ENCODE results near the gene IRX4.

The IRX4 gene

GRCh38 chr5:1913578-1913977 is 30.9 kb upstream of the IRX4 start:
- no peak for DNase-seq

DNA sequence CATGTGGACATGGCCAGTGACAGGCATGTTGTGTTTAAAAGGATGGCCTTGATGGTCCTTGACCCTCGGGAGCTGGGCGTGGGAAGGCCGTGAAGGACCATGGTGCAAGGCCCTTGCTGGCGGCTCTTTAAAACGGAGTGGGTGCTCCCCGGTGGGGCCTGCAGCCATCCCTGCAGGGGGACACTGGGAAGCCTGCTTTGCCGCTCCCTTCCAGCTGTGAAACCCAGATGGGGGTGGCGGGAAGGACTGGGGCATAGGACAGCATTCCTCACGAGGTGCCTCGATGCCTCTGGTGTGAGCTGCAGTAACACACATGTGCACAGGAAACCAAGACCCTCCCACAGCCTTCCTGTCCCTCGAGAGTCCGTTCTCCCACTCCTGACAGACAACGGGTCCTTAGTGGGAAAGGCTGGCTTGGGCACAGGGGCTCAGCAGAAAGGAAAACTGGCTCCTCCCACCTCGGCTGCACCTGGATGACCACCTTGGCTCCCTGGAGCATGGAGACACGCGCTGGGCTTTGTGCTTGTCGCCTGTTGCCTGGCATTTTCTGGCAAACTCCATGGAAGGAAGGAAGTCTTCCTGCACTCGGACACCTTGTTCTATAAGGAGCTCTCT is 30.3 kb upstream of the IRX4 start:
- no peak for DNase-seq

DNA sequence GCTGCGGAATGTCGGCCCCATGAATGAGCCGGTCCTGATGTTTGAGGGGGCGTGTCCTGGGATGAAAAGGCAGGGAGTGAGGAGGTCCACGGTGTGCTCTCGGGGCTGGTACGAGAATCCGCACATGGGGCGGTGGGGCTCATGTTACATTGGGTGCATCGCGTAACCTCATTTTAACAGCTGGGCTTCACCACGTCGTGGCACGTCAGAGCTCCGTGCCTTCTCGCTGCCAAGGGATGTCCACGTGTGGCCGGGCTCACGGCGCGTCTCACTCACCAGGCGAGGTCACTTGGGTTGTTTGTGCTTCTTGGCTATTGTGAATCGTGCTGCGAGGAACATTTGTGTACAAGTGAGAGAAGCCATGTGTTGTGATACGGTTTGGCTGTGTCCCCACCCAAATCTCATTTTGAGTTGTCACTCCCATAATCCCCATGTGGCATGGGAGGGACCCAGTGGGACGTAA is 29.1 kb upstream of the IRX4 start:
- DNase-seq = no peak

DNA sequence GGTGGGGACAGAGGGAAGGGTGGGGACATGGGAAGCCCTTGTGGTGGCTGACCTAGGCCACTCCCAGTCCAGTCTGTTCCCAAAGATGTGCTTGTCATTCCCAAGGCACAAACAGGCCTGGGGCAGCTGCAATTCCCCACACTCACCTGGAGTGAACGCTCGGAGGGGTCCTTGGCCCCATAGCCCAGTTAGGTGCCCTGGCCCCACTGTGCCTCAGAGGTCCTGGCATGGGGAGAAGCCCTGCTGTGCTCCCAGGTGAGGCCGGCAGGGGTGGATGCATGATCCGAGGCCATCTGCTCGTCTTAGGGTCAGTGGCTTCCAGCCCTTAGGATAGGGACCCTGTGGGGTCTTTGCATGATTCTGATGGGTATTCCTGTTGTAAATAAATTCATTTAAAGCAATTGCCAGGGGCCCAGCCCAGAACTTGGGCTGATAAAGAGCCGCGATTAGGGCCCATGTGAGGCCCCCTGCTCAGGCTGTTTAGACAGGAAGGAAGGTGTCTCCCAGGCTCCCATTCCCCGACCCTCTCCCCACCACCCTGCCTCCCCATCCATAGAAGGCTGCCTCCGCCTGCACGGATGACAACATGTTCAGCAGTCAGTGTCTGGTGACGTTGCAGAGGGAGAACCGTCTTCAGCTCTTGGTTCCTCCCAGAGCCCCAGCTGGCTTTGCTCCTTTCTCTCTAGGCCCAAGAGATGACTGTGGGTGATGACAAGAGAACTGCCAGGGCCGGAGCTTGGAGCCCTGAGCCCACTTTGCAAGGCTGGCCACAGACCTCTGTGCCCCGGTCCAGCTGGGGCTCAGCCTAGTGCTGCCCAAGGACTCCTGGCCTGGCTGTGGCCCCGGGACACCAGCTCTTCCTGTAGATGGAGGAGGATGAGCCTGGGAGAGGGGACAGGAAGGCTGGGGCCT is 28.4 kb upstream of the IRX4 start:
- DNase-seq = no peak

DNA sequence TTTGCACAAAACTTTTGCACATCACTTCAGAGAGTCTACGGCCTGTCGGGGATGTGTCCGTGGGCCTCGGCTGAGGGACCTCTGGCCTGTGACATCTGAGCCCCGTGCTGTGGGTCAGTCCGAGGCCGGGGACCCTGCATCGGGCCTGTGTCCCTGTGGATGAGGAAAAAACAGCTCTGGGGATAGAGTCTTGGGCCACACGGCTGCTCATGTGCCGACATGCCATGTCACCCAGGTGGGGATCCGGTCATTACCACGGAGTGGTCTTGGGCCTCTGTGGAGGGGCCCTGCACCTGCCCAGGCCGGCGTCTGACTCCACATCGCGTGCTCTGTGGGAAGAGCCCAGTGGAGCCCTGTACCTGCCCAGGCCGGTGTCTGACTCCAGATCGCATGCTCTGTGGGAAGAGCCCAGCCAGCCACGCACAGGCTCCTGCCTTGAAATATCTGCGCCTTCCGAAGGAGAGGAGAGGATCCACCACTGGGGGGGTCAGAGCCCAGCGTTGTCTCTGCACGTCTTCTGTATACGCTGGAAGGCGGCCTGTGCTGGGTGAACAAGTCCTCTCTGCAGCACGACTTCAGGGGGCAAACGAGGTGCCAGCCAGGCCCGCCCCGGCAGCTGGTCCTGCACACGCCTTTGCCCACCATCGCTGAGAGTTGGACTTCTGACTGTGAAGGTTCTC is 27.5 kb upstream of the IRX4 start:
- DNase-seq = no peak

DNA sequence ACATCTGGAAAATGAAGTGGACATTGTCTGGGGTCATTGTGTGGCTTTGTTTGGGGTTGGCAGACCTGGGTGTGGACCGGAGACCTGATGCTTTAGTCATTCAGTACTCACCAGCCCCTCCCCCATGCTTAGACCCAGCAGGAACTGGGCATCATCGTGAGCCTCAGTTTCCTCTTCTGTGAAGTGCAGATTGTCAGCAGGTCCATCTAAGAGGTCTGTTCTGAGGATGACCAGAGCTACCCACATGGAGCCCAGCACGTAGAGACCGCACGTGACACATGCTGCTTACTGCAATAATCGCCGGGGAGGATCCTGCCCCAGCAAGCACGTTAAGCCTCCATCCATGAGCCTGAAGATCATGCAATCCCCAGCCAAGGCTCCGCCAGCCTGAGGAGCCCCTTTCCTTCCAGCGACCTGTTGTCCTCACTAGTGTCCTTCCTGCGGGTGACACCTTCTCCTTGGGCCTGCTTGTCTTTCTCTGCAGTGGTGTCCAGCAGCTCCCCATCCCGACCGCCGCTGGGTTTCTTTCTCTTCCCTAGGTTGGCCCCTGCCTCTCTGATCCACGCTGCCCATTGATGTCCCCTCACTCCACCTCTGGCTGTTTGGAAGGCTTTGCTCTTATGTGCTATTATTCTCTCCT is 26.7 kb upstream of the IRX4 start:
- DNase-seq = no peak

GRCh38 chr5:1908931-1909330 is 26.2 kb upstream of the IRX4 start:
- no peak for DNase-seq

DNA sequence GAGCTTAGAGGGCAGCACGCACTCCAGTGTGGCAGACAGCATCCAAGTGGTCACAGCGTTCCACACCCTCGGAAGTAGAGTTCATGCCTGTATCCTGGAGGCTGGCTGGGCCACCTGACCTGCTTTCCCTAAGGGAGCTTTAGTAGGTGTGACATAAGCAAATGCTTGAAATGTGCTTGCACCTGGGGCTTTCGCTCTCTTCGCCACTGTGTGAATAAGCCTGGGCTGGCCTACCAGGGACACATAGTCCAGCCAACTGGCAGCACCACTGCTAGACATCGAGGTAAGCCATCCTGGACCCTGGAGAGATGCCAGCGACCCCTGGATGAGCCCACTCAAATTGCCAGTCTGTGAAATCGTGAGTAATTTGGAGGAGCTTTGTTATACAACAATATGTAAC is 24.9 kb upstream of the IRX4 start:
- no peak for DNase-seq

DNA sequence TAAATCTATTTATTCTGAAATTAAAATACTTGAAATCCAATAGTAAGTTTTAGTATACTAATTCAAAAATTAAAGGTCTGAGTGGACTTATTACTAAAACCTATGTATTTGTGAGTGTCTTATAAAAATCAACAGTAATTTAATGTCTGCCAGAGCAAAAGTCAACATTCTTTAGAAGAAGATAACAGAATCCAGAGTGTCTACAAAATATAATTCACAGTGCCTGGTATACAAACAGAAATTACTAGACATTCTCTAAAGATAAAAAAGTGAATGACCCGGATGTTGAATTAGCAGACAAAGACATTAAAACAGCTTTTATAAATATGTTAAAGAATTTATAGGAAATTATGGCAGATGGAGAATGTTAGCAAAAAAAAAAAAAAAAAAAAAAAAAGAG is 22.4 kb upstream of the IRX4 start:
- DNase-seq = no peak

- no peak for DNase-seq
Observed at GRCh38 chr5:1901983-1902382, 19.3 kb upstream of the IRX4 start.

DNA sequence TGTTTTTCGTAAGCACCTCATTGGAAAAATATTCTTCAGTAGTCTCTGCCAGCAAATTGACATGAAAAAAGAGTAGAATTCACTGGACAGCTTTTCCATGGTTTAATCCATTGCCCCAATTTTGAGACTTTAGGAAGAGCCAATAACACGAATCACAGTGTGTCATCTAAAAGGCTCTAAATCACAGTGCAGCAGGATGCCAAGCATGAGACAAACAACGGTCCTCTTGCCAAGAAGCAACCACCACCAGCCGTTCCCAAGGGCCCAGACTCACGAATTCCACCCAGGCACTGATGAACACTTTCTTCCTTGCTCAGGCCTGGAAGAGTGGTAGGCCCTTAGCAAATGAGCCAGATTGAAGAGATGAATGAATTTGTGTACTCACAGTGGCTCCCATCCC is 18.3 kb upstream of the IRX4 start:
- no peak for DNase-seq

GRCh38 chr5:1899201-1899600 is 16.5 kb upstream of the IRX4 start:
- DNase-seq = no peak

DNA sequence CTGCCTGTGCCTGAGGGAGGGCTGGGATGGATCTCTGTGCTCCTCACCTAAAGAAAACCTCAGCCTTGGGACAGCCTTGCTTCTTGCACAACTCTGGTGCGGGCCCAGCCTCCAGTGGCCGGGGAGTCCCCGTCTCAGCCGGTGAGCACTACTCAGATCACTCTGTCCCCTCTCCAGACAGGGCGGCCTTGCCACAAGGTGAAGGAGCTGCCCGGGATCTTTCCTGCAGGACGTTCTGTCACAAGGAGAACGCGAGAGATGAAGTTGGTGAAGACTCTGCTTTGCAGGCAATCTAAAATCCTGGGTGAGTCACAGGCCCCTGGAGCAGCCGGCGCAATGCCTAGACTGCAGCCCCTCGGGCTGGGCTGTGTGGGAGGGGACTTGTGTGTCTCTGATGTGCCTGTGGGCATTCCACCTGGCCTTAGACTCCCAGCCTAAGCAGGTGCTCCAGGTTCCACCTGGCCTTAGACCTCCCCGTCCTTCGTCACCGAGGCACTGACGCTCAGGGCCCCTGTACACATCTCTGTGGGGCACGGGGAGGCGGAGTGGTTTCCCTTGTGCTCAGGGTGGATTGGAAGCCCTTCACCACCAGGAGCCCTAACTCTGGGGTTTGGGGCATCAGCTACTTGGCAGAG is 15.2 kb upstream of the IRX4 start:
- no peak for DNase-seq

DNA sequence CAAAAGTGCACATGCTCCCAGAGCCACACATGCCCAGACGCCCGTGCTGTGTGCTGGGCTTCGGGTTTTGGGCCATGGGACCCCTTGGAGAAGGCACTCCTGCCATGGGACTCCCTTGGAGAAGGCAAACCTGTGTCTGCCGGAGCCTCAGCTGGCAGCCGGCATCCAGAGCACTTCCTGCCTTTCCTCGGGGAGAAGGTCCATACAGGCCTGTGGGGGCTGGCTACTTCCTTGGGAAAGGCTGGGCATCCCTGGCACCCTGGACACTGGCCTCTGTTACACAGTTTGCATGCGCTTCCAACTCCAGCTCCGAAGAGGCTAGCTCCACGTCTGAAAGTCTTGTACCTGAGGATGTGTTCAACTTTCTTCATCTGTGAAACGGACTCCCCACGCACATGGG is 14.7 kb upstream of the IRX4 start:
- no peak for DNase-seq

GRCh38 chr5:1896602-1897376 is 14.1 kb upstream of the IRX4 start:
- DNase-seq = no peak

- no peak for DNase-seq
Observed at GRCh38 chr5:1895739-1896420, 13.2 kb upstream of the IRX4 start.

GRCh38 chr5:1894243-1894642 is 11.5 kb upstream of the IRX4 start:
- no peak for DNase-seq

- no peak for DNase-seq
Observed at GRCh38 chr5:1893754-1894153, 11.0 kb upstream of the IRX4 start.

- DNase-seq = no peak
Observed at GRCh38 chr5:1892685-1893445, 10.1 kb upstream of the IRX4 start.

DNA sequence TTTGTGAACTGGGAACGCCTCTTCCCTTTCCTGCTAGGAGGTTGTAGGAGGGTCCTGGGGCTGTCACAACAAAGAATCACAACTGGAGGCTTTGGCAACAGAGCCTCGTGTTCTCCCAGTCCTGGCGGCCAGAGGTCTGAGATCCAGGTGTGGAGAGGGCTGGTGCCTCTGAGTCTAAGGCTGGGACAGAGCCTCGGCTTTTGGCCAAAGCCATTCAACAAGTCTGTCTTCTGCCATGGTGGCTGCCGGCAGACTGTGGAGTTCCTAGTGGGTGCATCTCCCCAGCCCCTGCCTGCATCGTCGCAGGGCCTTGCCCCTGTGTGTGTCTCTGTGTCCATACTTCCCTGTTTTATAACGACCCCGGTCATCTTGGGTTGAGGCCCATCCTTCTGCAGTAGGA is 9.5 kb upstream of the IRX4 start:
- no peak for DNase-seq

- DNase-seq = no peak
Observed at GRCh38 chr5:1891391-1891790, 8.7 kb upstream of the IRX4 start.

Data from NCI-H1048 (cell line).